ENCODE measurements around the gene FBLL1. TPM values are rescaled to one million over a fixed set of nuclear protein-coding genes. Genes with fewer than 3 reads are reported as not detected.

The FBLL1 gene
- under 0.01 and 0.77 TPM in 2 replicates for total RNA-seq

GRCh38 chr5:168528521-168529373, at the start of gene FBLL1:
TSS of gene FBLL1 (plus strand) at chr5:168529305. CDS start at chr5:168529505, 200 bp downstream.

GRCh38 chr5:168486136-168486879, 42.8 kb upstream of the FBLL1 start, which contains the start of gene RARS1:
TSS of gene RARS1 (plus strand) at chr5:168486471. CDS start at chr5:168486499, 28 bp downstream.

GRCh38 chr5:168578538-168579487, 49.7 kb downstream of the FBLL1 start, which contains the start of gene PANK3:
TSS of gene PANK3 (minus strand) at chr5:168579368. CDS start at chr5:168579283, 85 bp downstream.

Other genes with a start within 250 kb of the FBLL1 start
- gene WWC1, start 237.7 kb upstream of the FBLL1 start, total RNA-seq: 5.9 and 7.7 TPM in 2 replicates
- 258 and 284 TPM in 2 replicates for gene RARS1, start 42.8 kb upstream of the FBLL1 start, total RNA-seq
- gene PANK3, start 50.1 kb downstream of the FBLL1 start, total RNA-seq: 36.4 and 40.0 TPM in 2 replicates